CD4-positive, alpha-beta T cell treated with Interleukin-6 for 4 hours (primary cell): ENCODE data around the gene ZNF799.
"Not testable (repeated sequence)": the region's sequence is repeated elsewhere in the genome, so short reads cannot be mapped to it uniquely, and the experiment has no call there.

ENCODE experiments used
- DNase-seq: peaks from one replicate; pipeline ENCODE4 v3.0.0-alpha.2; 2020; ENCODE audit warnings: mixed read lengths

Gene ZNF799

DNA sequence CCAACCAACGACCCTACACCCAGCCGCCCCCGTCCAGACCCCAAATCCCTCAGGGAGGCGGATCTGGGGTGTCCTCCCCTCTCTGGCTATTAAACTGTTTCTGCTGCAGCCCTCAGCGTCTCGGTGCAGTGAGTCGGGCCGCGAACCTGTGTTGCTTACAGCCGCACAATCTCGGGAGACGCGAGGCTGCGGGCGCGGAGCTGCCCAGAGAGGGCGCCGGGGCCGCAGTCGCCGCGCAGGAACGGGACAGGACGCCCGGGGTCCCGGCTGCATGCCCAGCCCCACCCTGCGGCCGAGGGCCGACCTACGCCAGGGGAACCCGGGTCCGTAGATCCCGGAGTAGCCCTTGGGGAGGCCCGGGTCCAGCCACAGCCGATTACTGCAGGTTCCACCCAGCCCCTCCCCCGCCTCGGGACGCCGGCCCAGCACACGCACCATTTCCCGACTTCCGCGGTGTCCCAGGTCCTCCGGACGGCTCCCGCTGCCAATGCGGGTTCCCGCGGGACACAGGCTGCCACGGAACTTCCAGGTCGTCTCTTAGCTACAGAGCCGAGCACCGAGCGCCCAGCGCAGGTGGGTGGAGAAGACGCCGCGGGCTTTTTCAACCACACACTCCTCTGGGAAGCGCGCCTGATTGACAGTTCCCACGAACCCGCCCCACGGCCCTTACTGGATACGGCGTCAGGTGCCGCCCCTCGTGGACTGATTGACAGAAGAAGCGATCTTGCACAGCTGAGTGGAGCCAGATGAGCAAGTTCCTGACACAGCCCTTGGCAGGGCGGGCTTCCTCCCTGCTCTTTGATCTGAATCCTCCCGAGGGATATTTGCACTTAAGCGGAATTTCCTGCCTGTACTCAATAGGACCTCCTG, at the start of gene ZNF799:
ZNF799 (minus strand) TSS at position 639 of the 870 bp plus-strand sequence; CDS start at position 438, 201 bp downstream.
- peak; percentile 90 for DNase-seq

DNA sequence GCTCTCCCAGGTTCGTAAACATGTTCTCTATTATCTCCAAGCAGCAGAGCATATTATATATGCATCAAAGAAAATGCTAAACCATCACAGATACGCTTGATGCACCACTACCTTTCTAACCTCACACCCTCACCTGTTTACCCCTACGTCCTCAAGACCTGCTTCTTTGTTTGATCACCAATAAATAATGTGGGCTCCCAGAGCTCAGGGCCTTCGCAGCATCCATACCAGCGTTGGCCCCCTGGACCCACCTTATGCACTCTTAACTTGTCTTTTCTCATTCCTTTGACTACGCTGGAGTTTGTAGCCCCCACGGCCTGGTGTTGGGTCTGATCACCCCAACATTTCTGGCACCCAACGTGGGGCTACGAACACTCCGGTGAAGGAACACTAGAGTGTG, 49.8 kb upstream of the ZNF799 start:
- no peak for DNase-seq

DNA sequence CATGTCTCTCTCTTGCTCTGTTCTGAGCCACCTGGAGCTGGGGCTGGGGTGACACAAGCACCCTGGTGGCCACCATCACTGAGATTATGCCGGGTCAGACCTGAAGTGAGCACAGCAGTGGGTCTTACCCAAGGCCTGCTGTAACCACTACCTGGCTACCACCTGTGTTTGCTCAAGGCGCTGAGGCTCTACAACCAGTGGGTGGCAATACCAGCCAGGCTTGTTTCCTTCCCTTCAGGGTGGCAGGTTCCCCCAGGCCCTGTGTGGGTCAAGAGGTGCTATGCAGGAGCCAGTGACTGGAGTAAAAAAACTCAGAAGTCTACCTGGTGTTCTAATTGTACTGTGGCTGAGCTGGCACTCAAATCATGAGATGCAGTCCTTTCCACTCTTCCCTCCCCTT, 47.7 kb upstream of the ZNF799 start:
- no peak for DNase-seq

DNA sequence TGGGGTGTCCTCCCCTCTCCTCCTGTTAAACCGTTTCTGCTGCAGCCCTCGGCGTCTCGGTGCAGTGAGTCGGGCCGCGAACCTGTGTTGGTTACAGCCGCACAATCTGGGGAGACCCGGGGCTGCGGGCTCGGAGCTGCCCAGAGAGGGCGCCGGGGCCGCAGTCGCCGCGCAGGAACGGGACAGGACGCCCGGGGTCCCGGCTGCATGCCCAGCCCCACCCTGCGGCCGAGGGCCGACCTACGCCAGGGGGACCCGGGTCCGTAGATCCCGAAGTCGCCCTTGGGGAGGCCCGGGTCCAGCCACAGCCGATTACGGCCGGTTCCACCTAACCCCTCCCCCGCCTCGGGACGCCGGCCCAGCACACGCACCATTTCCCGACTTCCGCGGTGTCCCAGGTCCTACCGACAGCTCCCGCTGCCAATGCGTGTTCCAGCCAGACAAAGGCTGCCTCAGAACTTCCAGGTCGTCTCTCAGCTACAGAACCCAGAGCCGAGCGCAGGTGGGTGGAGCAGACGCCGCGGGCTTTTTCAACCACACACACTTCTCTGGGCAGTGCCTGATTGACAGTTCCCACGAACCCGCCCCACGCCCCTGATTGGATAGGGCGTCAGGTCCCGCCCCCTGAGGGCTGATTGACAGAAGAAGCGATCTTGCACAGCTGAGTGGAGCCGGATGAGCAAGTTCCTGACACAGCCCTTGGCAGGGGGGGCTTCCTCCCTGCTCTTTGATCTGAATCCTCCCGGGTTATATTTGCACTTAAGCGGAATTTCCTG, 39.7 kb upstream of the ZNF799 start, which contains the start of gene ZNF443:
ZNF443 (minus strand) TSS at position 481 of the 776 bp plus-strand sequence; CDS start at position 374, 107 bp downstream.
- DNase-seq = peak; percentile 99

DNA sequence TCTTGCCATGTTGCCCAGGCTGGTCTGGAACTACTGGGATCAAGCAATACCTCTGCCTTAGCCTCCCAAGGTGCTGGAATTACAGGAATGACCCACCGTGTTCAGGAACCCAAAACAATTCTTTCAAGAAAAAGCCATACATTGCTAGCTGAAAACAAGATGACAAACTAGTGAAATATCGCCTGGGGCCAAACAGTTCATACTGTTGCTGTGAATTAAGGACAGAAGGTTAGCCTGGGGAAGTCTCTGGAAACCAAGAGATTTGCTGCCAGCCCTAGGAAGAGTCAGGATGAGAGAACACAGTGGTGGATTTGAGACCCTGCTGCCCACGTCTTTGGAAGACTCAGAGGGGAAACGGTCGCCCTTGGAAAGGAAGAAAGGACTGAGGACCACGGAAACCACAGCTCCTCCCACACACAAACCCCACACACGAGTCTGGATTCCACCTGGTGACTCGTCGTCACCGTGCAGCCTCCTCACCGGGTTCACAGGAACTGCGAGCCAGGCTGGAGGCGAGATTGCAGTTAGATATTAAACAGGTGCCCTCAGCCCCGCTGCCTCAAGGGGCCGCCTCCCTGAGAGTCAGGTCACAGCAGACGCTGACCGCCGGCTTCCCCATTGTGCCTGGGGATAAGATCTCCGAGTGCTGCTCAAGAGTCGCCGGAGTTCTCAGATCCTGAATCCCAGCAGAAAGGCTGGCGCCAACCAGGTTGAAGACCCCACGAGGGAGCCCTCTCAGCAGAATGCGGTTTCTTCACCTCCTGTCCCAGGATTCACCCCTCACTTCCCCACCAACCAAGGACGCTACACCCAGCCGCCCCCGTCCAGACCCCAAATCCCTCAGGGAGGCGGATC, 38.8 kb upstream of the ZNF799 start:
- DNase-seq = peak; percentile 21

DNA sequence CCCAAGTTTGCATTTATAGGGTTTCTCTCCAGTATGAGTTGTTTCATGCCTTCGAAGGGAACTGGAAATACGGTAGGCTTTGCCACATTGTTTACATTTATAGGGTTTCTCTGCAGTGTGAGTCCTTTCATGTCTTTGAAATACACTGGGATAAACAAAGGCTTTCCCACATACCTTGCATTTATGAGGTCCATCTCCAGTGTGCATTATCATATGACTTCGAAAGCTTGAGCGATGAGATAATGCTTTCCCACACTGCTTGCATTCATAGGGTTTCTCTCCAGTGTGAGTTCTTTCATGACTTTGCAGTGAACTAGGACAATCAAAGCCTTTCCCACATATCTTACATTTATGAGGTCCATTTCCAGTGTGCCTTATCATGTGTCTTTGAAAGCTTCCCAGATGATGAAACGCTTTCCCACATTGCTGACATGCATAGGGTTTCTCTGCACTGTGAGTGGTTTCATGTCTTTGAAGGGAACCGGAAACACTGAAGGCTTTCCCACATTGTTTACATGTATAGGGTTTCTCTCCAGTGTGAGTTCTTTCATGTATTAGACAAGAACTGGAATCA, 29.7 kb upstream of the ZNF799 start:
- not testable (repeated sequence) for DNase-seq

DNA sequence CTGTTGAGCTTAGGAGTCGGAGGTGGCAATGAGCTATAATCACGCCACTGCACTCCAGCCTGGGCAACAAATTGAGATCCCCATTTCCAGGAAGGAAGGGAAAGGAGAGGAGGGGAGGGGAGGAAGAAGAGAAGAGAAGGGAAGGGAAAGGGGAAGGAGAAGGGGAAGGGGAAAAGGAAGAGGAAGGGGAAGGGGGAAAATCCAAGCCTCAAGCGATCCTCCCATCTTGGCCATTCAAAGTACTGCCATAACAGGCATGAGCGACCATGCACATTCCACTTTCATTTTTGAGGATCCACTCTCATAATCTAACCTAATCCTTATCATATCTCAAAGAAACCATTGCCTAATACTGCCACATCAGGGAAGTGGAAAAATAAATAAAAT, 24.8 kb upstream of the ZNF799 start:
- DNase-seq = no peak

DNA sequence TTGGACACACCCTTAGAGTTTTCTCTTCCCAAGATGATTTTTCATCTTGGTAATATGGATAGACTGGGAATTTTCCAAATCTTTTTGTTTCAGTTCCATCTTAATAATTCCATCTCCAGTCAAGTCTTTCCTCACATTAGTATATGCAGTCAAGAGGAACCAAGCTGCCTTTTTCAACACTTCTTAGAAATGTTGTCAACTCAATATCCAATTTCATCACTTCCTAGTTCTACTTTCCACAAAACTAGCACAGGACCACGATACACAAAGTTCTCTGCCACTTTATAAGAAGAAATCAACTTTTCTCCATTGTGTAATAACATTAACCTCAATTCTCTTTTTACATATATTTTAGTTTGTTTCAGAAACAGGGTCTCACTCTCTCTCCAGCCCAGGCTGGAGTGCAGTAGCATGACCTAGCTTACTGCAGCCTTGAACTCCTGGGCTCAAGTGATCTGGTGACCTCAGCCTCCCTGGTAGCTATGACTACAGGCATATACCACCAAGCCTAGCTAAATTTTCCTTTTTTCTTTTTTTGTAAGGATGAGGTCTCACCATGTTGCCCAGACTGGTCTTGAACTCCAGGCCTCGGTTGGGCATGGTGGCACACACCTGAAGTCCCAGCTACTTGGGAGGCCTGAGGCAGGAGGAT, 24.3 kb upstream of the ZNF799 start:
- DNase-seq = no peak

DNA sequence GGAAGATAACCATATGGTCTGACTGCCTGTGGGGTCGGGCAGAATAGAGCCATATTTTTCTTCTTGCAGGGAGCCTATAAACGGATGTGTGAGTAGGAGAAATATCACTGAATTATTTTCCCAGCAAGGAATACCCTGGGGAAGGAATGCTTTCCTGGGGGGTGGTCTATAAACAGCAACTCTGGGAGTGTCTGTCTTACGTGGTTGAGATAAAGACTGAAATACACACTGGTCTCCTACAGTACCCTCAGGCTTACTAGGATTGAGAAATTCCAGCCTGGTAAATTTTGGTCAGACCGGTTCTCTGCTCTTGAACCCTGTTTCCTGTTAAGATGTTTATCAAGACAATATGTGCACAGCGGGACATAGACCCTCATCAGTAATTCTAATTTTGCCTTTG, 16.2 kb upstream of the ZNF799 start:
- DNase-seq = not testable (repeated sequence)

DNA sequence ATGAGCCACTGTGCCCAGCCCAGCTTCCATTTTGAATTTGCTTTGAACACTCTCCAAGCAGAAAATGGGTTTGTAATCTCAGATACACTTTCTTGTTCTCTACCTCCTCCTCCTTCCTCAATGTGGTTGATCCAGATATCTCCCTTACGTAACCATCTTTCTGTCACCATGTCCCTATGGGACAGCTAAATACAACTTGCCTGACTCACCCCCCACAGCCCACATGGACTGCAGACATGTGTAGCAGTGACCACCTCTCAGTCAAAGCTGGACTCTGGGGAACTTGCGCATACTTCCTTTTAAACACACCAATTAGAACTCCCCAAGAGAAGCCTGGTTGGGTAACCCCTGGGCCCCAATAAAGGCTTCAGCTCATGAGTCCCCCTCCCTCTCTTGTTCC, 10.8 kb upstream of the ZNF799 start:
- DNase-seq = no peak

DNA sequence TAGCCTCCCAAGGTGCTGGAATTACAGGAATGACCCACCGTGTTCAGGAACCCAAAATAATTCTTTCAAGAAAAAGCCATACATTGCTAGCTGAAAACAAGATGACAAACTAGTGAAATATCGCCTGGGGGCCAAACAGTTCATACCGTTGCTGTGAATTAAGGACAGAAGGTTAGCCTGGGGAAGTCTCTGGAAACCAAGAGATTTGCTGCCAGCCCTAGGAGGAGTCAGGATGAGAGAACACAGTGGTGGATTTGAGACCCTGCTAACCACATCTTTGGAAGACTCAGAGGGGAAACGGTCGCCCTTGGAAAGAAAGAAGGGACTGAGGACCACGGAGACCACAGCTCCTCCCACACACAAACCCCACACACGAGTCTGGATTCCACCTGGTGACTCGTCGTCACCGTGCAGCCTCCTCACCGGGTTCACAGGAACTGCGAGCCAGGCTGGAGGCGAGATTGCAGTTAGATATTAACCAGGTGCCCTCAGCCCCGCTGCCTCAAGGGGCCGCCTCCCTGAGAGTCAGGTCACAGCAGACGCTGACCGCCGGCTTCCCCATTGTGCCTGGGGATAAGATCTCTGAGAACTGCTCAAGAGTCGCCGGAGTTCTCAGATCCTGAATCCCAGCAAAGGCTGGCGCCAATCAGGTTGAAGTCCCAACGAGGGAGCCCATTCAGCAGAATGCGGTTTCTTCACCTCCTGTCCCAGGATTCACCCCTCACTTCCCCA, 1.0 kb downstream of the ZNF799 start:
- peak; percentile 1 for DNase-seq

DNA sequence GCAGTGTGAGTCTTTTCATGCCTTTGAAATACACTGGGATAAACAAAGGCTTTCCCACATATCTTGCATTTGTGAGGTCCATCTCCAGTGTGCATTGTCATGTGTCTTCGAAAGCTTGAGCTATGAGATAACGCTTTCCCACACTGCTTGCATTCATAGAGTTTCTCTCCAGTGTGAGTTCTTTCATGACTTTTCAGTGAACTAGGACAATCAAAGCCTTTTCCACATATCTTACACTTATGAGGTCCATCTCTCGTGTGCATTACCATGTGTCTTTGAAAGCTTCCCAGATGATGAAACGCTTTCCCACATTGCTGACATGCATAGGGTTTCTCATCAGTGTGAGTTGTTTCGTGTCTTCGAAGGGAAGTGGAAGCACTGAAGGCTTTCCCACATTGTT, 9.9 kb downstream of the ZNF799 start:
- not testable (repeated sequence) for DNase-seq

DNA sequence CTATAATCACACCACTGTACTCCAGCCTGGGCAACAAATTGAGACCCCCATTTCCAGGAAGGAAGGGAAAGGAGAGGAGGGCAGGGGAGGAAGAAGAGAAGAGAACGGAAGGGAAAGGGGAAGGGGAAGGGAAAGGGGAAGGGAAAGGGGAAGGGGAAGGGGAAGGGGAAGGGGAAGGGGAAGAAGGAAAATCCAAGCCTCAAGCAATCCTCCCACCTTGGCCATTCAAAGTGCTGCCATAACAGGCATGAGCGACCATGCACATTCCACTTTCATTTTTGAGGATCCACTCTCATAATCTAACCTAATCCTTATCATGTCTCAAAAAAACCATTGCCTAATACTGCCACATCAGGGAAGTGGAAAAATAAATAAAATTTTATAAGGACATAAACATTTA, 14.7 kb downstream of the ZNF799 start:
- not testable (repeated sequence) for DNase-seq

DNA sequence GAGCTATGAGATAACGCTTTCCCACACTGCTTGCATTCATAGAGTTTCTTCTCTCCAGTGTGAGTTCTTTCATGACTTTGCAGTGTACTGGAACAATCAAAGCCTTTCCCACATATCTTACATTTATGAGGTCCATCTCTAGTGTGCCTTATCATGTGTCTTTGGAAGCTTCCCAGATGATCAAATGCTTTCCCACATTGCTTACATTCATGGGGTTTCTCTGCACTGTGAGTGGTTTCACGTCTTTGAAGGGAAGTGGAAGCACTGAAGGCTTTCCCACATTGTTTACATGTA, 20.7 kb downstream of the ZNF799 start:
- DNase-seq = no peak

DNA sequence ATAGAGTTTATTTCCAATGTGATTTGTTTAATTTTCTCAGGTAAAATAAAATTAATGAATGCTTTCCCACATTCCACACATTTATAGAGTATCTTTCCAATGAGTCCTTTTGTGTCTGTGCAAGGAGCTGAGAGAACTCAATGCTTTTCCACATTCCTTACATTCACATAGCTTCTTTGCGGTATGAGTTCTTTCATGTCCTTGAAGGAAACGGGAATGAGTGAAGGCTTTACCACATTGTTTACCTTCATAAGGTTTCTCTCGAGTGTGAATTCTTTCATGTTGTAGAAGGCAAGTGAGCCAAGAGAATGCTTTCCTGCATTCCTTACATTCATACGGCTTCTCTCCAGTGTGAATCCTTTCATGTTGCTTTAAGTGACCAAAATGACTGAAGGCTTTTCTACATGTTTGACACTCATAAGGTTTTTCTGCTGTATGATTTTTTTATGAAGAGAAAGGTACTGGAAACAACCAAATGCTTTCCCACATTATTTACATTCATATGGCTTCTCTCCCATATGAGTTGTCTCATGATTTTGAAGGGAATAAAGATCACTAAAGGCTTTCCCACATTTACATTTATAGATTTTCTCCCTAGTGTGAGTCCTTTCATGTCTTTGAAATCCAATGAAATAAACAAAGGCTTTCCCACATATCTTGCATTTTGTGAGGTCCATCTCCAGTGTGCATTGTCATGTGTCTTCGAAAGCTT, 21.2 kb downstream of the ZNF799 start:
- DNase-seq = no peak

DNA sequence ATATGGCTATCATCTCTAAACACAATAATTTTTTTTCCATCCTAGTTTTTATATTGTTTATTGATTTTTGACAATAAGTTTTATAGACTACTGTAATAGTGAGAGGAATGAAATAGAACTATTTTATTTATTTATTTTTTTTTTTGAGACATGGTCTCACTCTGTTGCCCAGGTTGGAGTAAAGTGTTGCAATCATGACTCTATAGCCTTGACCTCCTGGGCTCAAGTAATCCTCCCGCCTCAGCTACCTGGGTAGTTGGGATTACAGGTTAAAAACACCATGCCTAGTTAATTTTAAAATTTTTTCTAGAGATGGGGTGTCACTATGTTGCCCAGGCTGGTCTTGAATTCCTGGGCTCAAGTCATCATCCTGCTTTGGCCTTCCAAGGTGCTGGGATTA, 27.0 kb downstream of the ZNF799 start:
- DNase-seq = no peak

DNA sequence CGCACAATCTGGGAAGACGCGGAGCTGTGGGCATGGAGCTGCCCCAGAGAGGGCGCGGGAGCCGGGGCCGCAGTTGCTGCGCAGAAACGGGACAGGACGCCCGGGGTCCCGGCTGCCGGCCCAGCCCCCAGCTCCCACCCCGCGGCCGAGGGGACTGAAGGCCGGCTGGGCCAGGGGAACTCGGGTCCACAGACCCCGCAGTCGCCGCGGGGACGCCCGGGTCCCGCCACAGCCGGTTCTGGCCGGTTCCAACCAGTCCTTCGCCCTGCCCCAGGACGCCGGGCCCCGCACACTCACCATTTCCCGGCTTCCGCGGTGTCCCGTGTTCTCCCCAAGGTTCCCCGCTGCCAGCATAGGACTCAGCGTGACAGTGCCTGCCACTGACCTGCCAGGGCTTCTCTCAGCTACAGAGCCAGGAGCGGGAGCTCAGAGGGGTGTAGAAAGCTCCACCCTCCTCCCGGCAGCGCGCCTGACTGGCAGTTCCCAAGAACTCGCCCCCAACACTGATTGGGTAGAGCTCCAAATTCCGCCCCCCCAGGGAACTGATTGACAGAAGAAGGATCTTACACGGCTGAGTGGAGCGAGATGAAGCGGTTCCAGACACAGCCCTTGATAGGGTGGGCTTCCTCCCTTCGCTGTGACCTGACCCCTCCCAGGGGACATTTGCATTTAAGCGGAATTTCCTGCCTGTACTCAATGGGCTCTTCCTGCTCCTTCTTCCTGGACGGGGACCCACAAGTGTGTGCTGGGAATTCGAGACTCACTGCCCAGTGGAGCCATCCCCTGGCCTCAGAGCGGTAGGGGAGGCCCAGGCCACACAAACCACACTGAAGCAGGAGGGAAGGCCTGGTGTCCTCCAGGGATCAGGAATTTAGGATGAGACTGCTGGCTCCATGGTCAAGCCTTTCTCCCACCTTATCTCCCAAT, 35.6 kb downstream of the ZNF799 start, which contains the start of gene ZNF442:
ZNF442 (minus strand) TSS at position 448 of the 927 bp plus-strand sequence. CDS start 2,052 bp downstream, outside the sequence.
- peak; percentile 87 for DNase-seq

DNA sequence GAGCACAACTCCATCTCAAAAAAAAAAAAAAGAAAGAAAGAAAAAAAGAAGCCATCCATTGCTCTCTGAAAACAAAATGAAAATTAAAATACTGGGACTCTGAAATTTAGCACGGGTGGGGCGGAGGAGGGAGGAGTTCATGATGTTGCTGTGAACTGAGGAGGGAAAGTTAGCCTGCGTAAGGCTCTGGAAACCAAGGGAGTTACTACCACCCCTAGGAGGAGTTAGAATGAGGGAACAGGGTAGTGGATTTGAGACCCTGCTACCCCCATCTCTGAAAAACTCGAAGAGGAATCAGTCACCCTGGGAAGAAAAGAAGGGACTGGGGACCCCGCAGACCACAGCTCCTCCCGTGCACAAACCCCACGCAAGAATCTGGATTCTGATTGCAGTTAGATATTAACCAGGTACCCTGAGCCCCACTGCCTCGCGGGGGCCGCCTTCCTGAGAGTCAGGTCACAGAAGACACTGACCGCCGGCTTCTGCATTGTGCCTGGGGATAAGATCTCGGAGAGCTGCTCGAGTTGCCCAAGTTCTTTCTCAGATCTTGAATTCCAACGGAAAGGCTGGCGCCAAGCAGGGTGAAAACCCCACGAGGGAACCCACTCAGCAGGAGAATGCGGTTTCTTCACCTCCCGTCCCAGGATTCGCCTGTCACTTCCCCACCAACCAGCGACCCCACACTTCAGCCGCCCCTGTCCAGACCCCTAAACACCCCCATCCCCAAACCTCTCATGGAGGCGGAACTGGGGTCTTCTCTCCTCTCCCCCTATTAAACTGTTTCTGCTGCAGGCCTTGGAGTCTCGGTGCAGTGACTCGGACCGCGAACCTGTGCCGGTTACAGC, 36.5 kb downstream of the ZNF799 start:
- peak; percentile 7 for DNase-seq
